Hepatocyte (in vitro differentiated cells): ENCODE results near the gene CHMP4B.

Experiments used
- EZH2 ChIP-seq: fragments of 200-600 bp; sonication (generic); IDR thresholded peaks from 2 replicates; pipeline ENCODE4 v1.6.1; 2016; ENCODE audit warnings: antibody characterized with exemption, mild to moderate bottlenecking, borderline replicate concordance
- TF ChIP-seq, protein P1 (sequence below): fragments of 200-600 bp; sonication (generic); IDR thresholded peaks from 2 replicates; pipeline ENCODE4 v1.5.1; 2016; ENCODE audit warnings: antibody characterized with exemption, mild to moderate bottlenecking; ENCODE audit not compliant: poor library complexity

DNA sequence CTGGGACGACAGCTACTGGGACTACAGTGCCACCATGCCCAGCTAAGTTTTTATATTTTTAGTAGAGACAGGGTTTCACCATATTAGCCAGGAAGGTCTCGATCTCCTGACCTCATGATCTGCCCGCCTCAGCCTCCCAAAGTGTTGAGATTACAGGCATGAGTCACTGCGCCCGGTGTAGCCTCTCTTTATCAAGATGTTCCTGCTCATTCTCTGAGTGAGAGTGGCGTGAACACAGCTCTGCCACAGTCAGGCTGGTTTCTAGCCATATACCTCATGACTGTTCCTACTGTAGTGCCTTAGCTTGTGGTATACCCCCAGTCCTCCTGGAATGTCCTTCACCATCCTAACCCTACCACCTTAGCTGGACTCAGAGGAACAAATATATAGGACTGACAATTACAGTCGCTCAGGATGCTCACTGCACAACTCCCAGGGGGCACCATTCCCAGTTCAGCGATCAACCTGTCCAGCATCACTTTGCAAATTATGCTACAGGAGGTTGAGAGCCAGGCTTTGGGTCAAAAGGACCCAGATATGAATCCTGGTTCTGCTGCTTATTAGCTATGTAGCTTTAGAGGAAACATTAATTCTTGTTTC, 86.3 kb downstream of the CHMP4B start:
- no peak for TF ChIP-seq EZH2
- TF ChIP-seq, protein P1, sequence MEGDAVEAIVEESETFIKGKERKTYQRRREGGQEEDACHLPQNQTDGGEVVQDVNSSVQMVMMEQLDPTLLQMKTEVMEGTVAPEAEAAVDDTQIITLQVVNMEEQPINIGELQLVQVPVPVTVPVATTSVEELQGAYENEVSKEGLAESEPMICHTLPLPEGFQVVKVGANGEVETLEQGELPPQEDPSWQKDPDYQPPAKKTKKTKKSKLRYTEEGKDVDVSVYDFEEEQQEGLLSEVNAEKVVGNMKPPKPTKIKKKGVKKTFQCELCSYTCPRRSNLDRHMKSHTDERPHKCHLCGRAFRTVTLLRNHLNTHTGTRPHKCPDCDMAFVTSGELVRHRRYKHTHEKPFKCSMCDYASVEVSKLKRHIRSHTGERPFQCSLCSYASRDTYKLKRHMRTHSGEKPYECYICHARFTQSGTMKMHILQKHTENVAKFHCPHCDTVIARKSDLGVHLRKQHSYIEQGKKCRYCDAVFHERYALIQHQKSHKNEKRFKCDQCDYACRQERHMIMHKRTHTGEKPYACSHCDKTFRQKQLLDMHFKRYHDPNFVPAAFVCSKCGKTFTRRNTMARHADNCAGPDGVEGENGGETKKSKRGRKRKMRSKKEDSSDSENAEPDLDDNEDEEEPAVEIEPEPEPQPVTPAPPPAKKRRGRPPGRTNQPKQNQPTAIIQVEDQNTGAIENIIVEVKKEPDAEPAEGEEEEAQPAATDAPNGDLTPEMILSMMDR: no peak
